GM21360 (cell line): ENCODE results near the gene NOTCH2.

Source experiments
- ATAC-seq: cut with Tn5 transposase; IDR thresholded peaks from one replicate; pipeline ENCODE4 v1.9.1; 2021; ENCODE audit warnings: mild to moderate bottlenecking, moderate library complexity; ENCODE audit not compliant: unreplicated experiment

The NOTCH2 gene

DNA sequence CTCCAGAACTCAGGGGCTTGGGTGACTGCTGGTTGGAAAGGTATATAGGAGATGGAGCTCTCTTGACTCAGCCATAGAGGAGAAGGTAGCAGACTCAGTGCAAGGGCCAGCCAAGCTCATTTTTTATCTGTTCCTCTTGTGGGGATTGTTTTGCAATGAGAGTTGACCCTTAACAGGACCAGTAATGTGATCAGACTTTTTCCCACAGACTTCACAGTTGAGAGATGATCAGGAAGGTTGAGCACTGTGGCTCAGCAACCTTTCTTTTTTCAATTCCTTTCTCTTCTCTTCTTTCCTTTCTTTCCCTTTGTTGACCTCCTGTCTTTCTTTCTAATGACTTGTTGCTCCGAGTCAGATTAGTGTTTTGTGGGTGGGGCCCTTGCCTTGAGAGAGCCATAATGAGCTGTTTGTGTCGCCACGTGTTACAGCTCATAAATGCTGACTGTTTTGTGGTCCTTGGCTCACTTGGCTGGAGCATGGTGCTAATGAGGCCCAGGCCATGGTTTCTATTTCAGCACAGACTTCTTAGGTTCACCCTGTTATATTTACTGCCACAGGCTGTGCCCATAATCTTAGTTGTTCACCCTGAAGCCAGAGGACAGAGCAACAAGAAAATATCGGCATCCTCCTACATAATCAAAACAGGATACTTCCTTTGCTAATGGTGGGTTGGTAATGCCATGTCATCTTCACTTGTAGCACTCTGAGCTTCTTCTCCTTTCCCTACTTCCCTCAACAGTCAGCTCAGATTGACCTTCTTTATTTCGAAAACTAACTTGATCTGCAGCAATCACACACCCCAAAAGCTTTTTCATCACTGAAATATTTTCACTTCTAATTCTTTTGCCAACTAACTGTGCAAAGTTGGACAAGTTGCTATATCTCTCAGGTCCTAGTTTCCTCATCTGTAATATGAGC is 187.1 kb downstream of the NOTCH2 start:
- no peak for ATAC-seq

DNA sequence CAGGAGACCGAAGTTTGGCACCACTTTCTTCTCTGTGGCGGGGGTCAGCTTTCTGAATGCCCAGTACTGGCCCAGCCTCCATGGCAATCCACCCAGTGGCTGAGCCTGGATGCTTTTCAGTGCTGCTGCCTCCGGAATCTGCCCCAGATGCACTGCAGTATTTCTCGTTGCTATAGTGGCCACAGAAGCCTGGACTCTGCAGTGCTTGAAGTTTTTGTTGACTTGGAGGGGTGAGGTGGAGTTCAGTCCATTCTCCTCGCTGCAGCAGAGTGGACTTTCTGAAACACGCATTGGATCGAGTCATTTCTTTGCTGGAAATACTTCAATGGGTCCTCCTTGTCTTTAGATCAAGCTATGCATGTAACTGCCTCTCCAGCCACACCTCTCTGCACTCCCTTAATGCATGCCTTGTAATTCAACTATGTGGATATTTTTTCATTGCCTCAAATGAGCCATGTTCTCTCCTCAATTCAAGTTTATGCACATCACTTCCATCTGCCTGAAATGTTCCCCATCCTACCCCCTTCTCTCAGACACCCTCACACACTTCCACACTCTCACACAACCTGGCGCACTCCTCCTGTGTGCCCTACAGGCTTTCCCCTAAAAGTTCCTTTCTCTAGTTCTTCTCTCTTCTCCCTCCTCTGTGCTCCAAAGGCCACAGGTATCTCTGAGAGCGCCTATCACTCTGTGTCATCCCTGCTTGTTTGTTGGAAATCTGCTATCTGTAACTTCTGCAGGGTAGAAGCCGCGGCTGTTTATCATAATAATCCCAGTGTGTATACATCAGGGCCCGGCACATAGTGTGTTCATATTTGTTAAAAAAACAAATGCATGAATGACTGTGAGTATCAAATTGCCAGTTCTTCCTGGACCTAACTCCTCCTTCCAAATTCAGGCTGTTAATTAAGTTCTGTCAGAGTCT is 189.7 kb downstream of the NOTCH2 start:
- ATAC-seq: no peak

DNA sequence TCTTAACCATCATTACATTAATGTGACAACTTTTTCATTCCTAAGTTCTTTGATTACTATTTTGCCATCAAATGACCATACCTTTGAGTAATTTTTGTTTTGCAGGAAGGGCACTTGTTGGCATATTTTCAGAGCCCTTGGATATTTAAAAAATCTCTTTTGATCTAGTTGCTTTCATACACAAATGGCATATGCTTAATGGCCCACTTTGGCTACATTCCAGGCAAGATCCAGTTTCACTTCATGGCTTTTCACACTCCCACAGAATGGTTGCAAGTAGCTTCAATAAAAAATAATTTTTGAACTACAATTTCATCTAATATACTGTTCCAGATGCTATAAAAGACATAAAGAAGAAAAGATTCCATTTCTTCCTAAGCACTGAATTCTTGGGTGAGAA is 191.3 kb downstream of the NOTCH2 start:
- ATAC-seq: no peak

DNA sequence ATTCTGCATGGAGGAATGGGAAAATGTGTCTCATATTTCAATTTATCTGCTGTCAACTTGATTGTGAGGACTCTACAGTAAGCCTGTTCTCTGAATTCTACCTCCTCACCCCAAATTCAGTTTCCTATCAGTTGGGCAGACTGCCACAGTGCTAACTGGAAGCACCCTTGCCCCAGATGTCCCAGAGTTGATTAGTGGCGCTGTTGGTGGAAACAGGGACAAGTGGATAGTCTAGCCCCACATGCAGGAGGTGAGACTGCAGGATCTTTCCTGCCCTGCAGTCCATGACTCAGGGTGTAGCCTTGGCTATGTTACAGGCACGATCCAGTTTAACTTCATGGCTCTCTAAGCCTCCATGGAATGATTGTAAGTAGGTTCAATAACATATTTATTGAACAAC is 195.3 kb downstream of the NOTCH2 start:
- no peak for ATAC-seq

DNA sequence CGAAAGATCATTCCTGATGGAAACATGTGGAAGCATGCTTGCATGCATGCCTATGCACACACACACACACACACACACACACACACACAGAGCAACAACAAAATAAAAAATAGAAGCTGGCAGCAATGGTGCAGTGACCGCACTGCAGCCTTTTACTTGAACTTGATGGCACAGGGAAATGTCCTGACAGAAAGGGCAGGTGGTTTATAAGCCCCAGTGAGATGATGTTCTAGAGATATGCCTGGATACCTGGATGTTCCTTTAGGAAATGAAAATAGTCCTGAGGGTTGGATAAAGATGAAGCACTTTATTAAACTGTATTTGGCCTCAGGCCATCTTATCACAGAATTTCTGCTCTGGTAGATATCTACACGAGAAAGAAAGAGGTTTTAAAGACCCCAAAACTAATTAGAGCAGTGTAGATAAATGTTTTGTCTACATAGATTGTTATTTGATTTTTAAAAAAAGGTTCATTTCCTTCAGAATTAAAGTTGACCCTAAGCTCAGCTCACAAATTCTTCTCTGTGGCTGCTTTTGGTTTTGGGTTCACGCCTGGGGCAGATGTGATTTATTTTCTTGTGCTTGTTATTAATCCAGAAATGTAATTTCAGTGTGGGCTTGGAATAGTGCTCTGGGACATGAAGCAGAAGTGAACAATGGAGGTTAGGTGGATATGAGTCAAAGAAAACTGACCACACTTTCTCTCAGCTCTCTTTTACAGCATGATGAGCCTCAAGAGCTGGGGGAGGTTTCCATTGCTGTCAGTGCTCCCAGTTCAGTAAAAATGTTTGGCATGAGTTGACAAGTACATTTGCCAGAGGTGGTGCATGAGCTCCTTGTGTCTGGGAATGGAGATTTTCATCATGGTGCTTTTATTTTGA is 196.1 kb downstream of the NOTCH2 start:
- ATAC-seq: no peak

DNA sequence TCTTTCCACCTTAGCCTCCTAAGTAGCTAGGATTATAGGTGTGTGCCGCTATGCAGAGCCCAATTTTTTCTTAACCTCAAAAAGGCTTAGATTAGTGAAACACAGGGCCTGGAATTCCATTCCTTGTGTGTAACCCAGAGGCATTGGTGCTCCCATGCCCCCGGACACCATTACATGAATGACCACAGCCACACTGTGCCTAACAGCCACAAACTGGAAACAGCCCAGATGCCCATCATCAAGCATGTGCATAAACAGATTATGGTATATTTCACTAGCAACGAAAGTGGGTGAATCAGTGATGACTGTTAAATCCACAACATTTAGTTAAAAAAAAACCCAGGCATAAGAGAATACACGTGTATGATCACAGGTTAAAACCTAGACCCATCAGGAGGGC is 197.6 kb downstream of the NOTCH2 start:
- no peak for ATAC-seq

DNA sequence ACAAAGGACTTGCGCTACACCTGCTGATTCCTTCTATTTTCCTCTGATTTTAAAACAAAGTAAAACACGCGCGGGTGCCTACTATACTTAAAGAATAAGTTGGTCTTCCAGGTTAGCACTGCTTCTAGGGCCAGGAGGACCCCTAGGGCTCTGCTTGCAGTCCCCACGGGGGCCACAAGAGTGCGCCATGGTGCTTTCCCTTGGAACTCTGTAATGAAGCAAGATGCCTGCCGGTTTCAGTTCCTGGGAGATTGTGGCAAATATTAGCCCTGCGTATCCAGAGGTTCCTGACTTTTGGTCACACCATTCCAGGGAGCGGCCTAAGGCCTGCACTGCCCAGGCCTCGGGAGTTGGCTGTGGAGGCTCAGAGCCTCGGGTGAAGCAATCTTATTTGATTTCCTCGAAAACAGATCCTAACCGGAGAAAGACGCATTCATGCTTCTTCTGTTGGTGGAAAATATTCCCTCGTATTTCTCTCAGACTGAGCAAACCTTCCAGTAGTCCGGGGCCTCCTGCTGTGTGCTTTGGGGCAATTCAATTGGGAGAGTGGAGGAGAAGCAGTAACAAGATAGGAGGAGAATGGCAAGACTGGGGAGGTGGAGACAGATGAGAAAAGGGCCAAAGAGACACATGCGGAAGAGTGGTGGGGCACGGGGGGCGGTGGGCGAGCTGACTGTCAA is 198.4 kb downstream of the NOTCH2 start:
- no peak for ATAC-seq

DNA sequence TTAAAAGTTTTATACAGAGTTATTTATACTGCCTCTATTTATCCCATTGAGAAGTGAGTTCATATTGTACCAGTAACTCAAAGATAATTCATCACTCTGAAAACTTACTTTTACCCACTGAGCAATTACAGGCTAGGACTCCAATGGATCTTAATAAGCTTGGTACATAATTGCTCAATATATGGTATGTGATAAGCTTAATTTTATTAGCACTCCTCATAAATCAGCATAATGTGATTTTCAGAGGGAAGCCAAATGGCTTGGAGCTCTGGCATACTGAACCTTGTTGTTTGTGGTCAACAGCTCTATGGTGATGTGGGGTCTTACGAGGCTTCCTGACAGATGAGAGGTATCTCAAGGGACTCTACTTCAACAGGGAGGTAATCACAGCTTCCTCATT is 199.5 kb downstream of the NOTCH2 start:
- no peak for ATAC-seq

DNA sequence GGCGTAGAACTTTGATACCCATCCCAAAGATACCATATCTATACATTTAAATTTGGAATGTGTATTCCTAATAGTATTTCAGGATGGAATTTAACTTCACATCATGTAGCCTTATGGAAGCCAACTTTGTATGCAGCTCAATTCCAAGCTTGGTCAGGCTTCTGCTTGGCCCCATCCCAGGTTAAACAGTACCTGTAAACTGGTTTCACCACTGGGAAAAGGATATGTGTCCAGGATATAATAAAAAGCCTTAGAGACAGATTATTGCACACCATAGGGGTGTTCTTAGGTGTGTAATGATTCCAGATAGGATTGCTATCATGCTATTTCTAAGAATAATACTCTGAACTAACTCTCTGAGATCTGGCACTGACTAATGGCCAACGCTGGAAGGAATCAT is 201.3 kb downstream of the NOTCH2 start:
- no peak for ATAC-seq

DNA sequence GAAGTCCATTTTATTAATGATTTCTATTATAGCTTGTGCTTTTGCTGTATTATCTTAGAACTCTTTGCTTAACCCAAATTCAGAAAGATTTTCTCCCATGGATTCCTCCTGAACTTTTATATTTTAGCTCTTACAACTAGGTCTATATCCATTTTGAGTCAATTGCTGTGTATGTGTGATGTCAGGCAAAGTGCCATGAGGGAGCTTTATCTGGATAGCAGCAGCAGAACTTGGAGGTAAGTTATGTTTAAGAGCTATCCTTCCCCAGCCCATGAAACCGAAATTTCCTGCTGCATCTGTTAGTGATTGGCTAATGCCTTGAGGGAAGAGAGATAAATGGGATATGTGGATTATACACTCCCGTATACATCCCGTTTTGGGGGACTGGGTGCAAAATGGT is 203.0 kb downstream of the NOTCH2 start:
- no peak for ATAC-seq

DNA sequence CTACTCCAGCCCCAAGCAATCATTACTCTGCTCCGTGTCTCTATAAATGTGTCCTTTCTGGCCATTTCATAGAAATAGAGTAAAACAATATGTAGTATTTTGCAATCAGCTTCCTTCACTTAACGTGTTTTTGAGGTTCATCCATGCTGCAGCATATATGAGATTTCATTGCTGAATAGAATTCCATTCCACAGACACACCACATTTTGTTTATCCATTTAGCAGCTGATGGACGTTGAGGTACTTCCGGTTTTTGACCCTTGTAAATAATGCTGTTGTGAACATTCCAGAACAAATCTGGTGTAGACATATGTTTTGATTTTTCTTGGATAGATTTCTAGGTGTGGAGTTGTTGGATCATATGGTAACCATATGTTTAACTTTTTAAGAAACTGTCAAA is 203.8 kb downstream of the NOTCH2 start:
- ATAC-seq: no peak

DNA sequence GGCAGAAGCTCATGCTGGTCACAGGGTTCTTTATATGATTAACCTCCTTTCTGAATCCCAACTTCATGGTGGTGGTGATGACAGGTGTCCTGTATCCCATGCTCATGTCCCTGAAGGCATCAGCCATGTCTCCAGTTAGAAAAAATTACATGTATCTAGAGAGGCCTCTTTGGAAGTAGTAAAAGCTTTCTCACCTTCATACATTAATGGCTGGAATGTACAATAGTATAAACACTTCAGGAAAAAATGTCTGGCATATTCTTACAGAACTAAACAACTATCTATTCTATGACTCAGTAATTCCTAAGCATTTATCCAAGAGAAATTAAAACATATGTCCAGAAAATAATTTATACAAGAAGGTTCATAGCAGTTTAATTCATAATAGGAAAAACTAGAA is 207.2 kb downstream of the NOTCH2 start:
- no peak for ATAC-seq
